Caco-2 (cell line): ENCODE data around the gene DZIP1. TPM values are rescaled to one million over a fixed set of nuclear protein-coding genes. Genes with fewer than 3 reads are reported as not detected.

Experiments used
- BruUV-seq: library from RNA; stranded (reverse); fragments of 400-500 nt; replicated peaks from 2 replicates; lab custom pipeline; 2021; lab: Mats Ljungman, UMichigan
- CTCF ChIA-PET: fragments of 300-600 bp; sonication (Branson Sonifier 250); formaldehyde crosslinking; loops from one replicate; lab custom pipeline; 2022; ENCODE audit warnings: antibody characterized with exemption; lab: Charles Lee
- POLR2A ChIA-PET: fragments of 300-600 bp; sonication (Branson Sonifier 250); formaldehyde crosslinking; loops from one replicate; lab custom pipeline; 2022; ENCODE audit warnings: antibody characterized with exemption; lab: Charles Lee
- DNase-seq, 2 experiments: peaks; one replicate each; pipeline versions ENCODE4 v3.0.0 to v3.0.0-alpha.2; 2020 to 2022
- H3K27me3 ChIP-seq: replicated peaks from 2 replicates; pipeline ENCODE4 v1.6.0; 2011; ENCODE audit warnings: low read length; ENCODE audit not compliant: control insufficient read depth, insufficient read depth
- H3K36me3 ChIP-seq: 2 replicates; pipeline ENCODE4 v1.5.1; 2011; ENCODE audit warnings: low read length; ENCODE audit not compliant: control insufficient read depth, insufficient read depth
- H3K4me1 ChIP-seq: fragments of 250-450 bp; sonication (Bioruptor Pico); 2 replicates; pipeline ENCODE4 v1.5.1; 2020; ENCODE audit warnings: mild to moderate bottlenecking
- H3K4me3 ChIP-seq: 2 replicates; pipeline ENCODE4 v1.5.1; 2011; ENCODE audit warnings: low read depth, mild to moderate bottlenecking, control low read depth, low read length
- H3K9me3 ChIP-seq: fragments of 250-450 bp; sonication (Bioruptor Pico); 2 replicates; pipeline ENCODE4 v1.5.1; 2020; ENCODE audit warnings: mild to moderate bottlenecking, moderate library complexity
- H3K27ac Mint-ChIP-seq: one replicate; pipeline ENCODE4 v1.8.0; 2022; ENCODE audit warnings: mixed read lengths; ENCODE audit not compliant: unreplicated experiment
- H3K27me3 Mint-ChIP-seq: one replicate; pipeline ENCODE4 v1.8.0; 2022; ENCODE audit warnings: mixed read lengths; ENCODE audit not compliant: insufficient read depth, unreplicated experiment
- H3K36me3 Mint-ChIP-seq: one replicate; pipeline ENCODE4 v1.8.0; 2022; ENCODE audit warnings: mild to moderate bottlenecking, mixed read lengths; ENCODE audit not compliant: insufficient read depth, unreplicated experiment
- H3K4me1 Mint-ChIP-seq: one replicate; pipeline ENCODE4 v1.8.0; 2022; ENCODE audit warnings: low read depth, mixed read lengths; ENCODE audit not compliant: unreplicated experiment
- H3K4me3 Mint-ChIP-seq: one replicate; pipeline ENCODE4 v1.8.0; 2022; ENCODE audit warnings: mild to moderate bottlenecking, moderate library complexity, mixed read lengths; ENCODE audit not compliant: unreplicated experiment
- H3K9me3 Mint-ChIP-seq: one replicate; pipeline ENCODE4 v1.8.0; 2022; ENCODE audit warnings: mixed read lengths; ENCODE audit not compliant: unreplicated experiment
- CTCF ChIP-seq, 2 experiments: fragments of 200-600 bp in 1 of 2; IDR thresholded peaks; 1 replicate in 1 of 2; 2 replicates in 1 of 2; pipeline versions ENCODE4 v1.5.1 to v1.8.0; 2011 to 2022; ENCODE audit warnings: antibody characterized with exemption in 1 of 2, control low read depth in 1 of 2, inconsistent platforms in 1 of 2, low read depth in 1 of 2, low read length in 1 of 2, mild to moderate bottlenecking in 1 of 2, moderate library complexity in 1 of 2; ENCODE audit not compliant: insufficient read depth in 1 of 2, severe bottlenecking in 1 of 2, unreplicated experiment in 1 of 2
- intact Hi-C: fragments of 100-400 bp; cut with micrococcal nuclease; formaldehyde crosslinking; loops from one replicate; pipeline ENCODE4 v1.10.0; 2022; ENCODE audit not compliant: unreplicated experiment
- total RNA-seq: library from RNA; stranded (reverse); gene quantifications from 2 replicates; pipeline ENCODE4 v1.2.3, GENCODE V29; 2022

The DZIP1 gene
- total RNA-seq, 1 experiment from 2014 or later: 6.5 TPM

GRCh38 chr13:95684418-95684817 is 39.9 kb upstream of the DZIP1 start:
- peaks cover 7% of the 10 kb centered on the region; the same call in 1 of the 2 replicates for H3K4me1 ChIP-seq
- H3K9me3 Mint-ChIP-seq: peaks cover 35% of the 10 kb centered on the region
- BruUV-seq: no TSS peak
- CTCF ChIA-PET: no interaction called here
- H3K27me3 Mint-ChIP-seq: no peaks in the 10 kb centered on the region
- peaks cover 5% of the 10 kb centered on the region; the same call in 1 of the 2 replicates for H3K9me3 ChIP-seq
- no peak overlapping the region for H3K4me3 ChIP-seq
- H3K4me1 Mint-ChIP-seq: peaks cover 17% of the 10 kb centered on the region
- H3K36me3 ChIP-seq: peaks cover 2% of the 10 kb centered on the region; the same call in 1 of the 2 replicates
- intact Hi-C loops: no loop called here
- H3K27ac Mint-ChIP-seq: no peak overlapping the region
- TF ChIP-seq CTCF (IDR thresholded peaks at IDR 0.05; ENCODE audit: insufficient read depth in 1 of 2, low read depth in 1 of 2, low read length in 1 of 2, severe bottlenecking in 1 of 2, unreplicated experiment in 1 of 2): no peak
- POLR2A ChIA-PET: interaction anchor here (1.5 kb wide), 1 partner anchor 8 kb away, joined by 4 read pairs; the partner anchor contains the start of gene DNAJC3
- H3K36me3 Mint-ChIP-seq: peaks cover 22% of the 10 kb centered on the region
- no peak for DNase-seq
- H3K27me3 ChIP-seq: no peaks in the 10 kb centered on the region; the same call in 1 of the 2 replicates
- no peak overlapping the region for H3K4me3 Mint-ChIP-seq

- peaks cover 28% of the 10 kb centered on the region for H3K4me1 Mint-ChIP-seq
- H3K36me3 Mint-ChIP-seq: peaks cover 17% of the 10 kb centered on the region
- CTCF ChIA-PET: no interaction called here
- peaks cover 10% of the 10 kb centered on the region for H3K9me3 Mint-ChIP-seq
- H3K4me3 Mint-ChIP-seq: no peak overlapping the region
- peaks cover 1% of the 10 kb centered on the region; the same call in 1 of the 2 replicates for H3K36me3 ChIP-seq
- H3K27ac Mint-ChIP-seq: no peak overlapping the region
- intact Hi-C loops: loop anchor here (5.0 kb wide), 1 partner anchor 373 kb away; the partner anchor contains the start of gene UGGT2
- no peak for TF ChIP-seq CTCF (IDR thresholded peaks at IDR 0.05; ENCODE audit: insufficient read depth in 1 of 2, low read depth in 1 of 2, low read length in 1 of 2, severe bottlenecking in 1 of 2, unreplicated experiment in 1 of 2)
- H3K9me3 ChIP-seq: no peaks in the 10 kb centered on the region
- no peaks in the 10 kb centered on the region for H3K27me3 ChIP-seq
- no peak for DNase-seq
- H3K27me3 Mint-ChIP-seq: no peaks in the 10 kb centered on the region
- no TSS peak for BruUV-seq
- H3K4me1 ChIP-seq: peaks cover 14% of the 10 kb centered on the region; the same call in 1 of the 2 replicates
- POLR2A ChIA-PET: no interaction called here
- no peak overlapping the region for H3K4me3 ChIP-seq
Observed at GRCh38 chr13:95679722-95680121, 35.2 kb upstream of the DZIP1 start.

GRCh38 chr13:95678967-95679366 is 34.5 kb upstream of the DZIP1 start:
- Mint-ChIP-seq H3K4me1 (peaks cover 29% of the 10 kb centered on the region), H3K27me3 (no peaks in the 10 kb centered on the region), H3K27ac (no peak overlapping the region), H3K4me3 (peak overlapping the region; percentile 89), H3K36me3 (peaks cover 11% of the 10 kb centered on the region), H3K9me3 (peaks cover 3% of the 10 kb centered on the region)
- no peaks in the 10 kb centered on the region for H3K27me3 ChIP-seq
- intact Hi-C loops: loop anchor here (5.0 kb wide), 1 partner anchor 373 kb away; the partner anchor contains the start of gene UGGT2
- CTCF ChIA-PET: no interaction called here
- no peak overlapping the region for H3K4me3 ChIP-seq
- POLR2A ChIA-PET: no interaction called here
- DNase-seq: no peak
- no peak for TF ChIP-seq CTCF (IDR thresholded peaks at IDR 0.05; ENCODE audit: insufficient read depth in 1 of 2, low read depth in 1 of 2, low read length in 1 of 2, severe bottlenecking in 1 of 2, unreplicated experiment in 1 of 2)
- BruUV-seq: no TSS peak
- no peaks in the 10 kb centered on the region for H3K36me3 ChIP-seq
- H3K4me1 ChIP-seq: peaks cover 17% of the 10 kb centered on the region; the same call in 1 of the 2 replicates
- H3K9me3 ChIP-seq: no peaks in the 10 kb centered on the region
